Measurements from ENCODE around the gene RABGEF1. TPM values are rescaled to one million over a fixed set of nuclear protein-coding genes. Genes with fewer than 3 reads are reported as not detected.
"Not testable (repeated sequence)": the region's sequence is repeated elsewhere in the genome, so short reads cannot be mapped to it uniquely, and the experiment has no call there.

The RABGEF1 gene
- total RNA-seq, 1 donor from 2014 or later = 33.2 TPM

DNA sequence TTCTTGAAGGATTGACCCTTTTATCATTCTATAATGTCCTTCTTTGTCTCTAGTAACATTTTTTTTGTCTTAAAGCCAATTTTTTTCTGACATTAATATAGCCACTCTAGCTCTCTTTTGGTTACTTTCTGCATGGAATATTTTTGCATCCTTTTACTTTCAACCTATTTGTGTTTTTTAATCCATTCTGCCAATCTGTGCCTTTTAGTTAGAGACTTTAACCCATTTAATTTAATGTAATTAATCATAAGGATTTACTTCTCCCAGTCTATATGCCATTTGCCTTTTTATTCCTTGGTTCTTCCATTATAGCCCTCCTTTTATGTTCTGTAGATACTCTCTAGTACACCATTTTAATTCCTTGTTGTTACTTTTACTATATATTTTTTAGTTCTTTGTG lies 32.7 kb upstream of the RABGEF1 start:
- no peak overlapping the region for H3K27ac ChIP-seq (ENCODE audit: low read depth, low read length)
- FAIRE-seq (no peak), DNase-seq (ENCODE audit: low read depth) (no peak)
- no peaks in the 10 kb centered on the region for H3K9me3 Mint-ChIP-seq (ENCODE audit: unreplicated experiment)
- H3K4me3 ChIP-seq (ENCODE audit: insufficient read depth, low read depth, low read length) = no peak overlapping the region
- H3K4me2 ChIP-seq (ENCODE audit: low read length) = no peak overlapping the region
- H3K4me1 ChIP-seq (ENCODE audit: insufficient read depth, low read length) = no peaks in the 10 kb centered on the region
- no peak overlapping the region for H2AFZ ChIP-seq (ENCODE audit: low read depth, low read length)
- H4K20me1 ChIP-seq (ENCODE audit: insufficient read depth, low read length) = no peaks in the 10 kb centered on the region
- H3K4me1 Mint-ChIP-seq (ENCODE audit: low read depth, unreplicated experiment) = no peaks in the 10 kb centered on the region
- peaks cover 3% of the 10 kb centered on the region for H3K36me3 ChIP-seq (ENCODE audit: insufficient read depth, low read length)
- TF ChIP-seq, protein P1, sequence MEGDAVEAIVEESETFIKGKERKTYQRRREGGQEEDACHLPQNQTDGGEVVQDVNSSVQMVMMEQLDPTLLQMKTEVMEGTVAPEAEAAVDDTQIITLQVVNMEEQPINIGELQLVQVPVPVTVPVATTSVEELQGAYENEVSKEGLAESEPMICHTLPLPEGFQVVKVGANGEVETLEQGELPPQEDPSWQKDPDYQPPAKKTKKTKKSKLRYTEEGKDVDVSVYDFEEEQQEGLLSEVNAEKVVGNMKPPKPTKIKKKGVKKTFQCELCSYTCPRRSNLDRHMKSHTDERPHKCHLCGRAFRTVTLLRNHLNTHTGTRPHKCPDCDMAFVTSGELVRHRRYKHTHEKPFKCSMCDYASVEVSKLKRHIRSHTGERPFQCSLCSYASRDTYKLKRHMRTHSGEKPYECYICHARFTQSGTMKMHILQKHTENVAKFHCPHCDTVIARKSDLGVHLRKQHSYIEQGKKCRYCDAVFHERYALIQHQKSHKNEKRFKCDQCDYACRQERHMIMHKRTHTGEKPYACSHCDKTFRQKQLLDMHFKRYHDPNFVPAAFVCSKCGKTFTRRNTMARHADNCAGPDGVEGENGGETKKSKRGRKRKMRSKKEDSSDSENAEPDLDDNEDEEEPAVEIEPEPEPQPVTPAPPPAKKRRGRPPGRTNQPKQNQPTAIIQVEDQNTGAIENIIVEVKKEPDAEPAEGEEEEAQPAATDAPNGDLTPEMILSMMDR (IDR thresholded peaks at IDR 0.05; ENCODE audit: insufficient read depth, low read depth, low read length) = no peak
- no peak for TF ChIP-seq EZH2 (IDR thresholded peaks at IDR 0.05; ENCODE audit: insufficient read depth, low read length)
- no peaks in the 10 kb centered on the region for H3K27me3 Mint-ChIP-seq (ENCODE audit: low read depth, unreplicated experiment)
- no peak overlapping the region for H3K9ac ChIP-seq (ENCODE audit: low read length)
- H3K4me3 Mint-ChIP-seq (ENCODE audit: unreplicated experiment) = no peak overlapping the region
- H3K79me2 ChIP-seq (ENCODE audit: insufficient read depth, low read length) = no peaks in the 10 kb centered on the region
- H3K9me3 ChIP-seq (ENCODE audit: insufficient read depth, low read depth, low read length) = no peaks in the 10 kb centered on the region
- H3K27me3 ChIP-seq (ENCODE audit: insufficient read depth, low read length) = no peaks in the 10 kb centered on the region
- H3K27ac Mint-ChIP-seq (ENCODE audit: unreplicated experiment) = no peak overlapping the region
- peaks cover 8% of the 10 kb centered on the region for H3K36me3 Mint-ChIP-seq (ENCODE audit: low read depth, unreplicated experiment)

DNA sequence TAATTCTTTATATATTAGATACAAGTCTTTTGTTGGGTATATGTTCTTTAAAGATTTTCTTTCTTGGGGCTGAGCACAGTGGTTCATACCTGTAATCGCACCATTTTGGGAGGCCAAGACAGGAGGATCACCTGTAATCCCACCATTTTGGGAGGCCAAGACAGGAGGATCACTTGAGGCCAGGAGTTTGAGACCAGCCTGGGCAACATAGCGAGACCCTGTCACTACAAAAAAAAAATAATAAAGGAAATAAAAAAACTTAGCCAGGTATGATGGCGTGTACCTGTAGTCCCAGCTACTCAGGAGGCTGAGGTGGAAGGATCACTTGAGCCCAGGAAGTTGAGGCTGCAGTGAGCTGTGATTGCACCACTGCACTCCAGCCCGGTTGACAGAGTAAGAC lies 29.8 kb upstream of the RABGEF1 start:
- H3K36me3 Mint-ChIP-seq (ENCODE audit: low read depth, unreplicated experiment) = peaks cover 26% of the 10 kb centered on the region
- H3K27ac Mint-ChIP-seq (ENCODE audit: unreplicated experiment); H3K9me3 ChIP-seq (ENCODE audit: insufficient read depth, low read depth, low read length); H3K4me3 Mint-ChIP-seq (ENCODE audit: unreplicated experiment); H3K9me3 Mint-ChIP-seq (ENCODE audit: unreplicated experiment); H3K27me3 Mint-ChIP-seq (ENCODE audit: low read depth, unreplicated experiment); H3K4me2 ChIP-seq (ENCODE audit: low read length); H3K4me3 ChIP-seq (ENCODE audit: insufficient read depth, low read depth, low read length); H3K9ac ChIP-seq (ENCODE audit: low read length); H4K20me1 ChIP-seq (ENCODE audit: insufficient read depth, low read length); H2AFZ ChIP-seq (ENCODE audit: low read depth, low read length); H3K27me3 ChIP-seq (ENCODE audit: insufficient read depth, low read length); FAIRE-seq; H3K36me3 ChIP-seq (ENCODE audit: insufficient read depth, low read length); H3K4me1 ChIP-seq (ENCODE audit: insufficient read depth, low read length); H3K79me2 ChIP-seq (ENCODE audit: insufficient read depth, low read length); H3K27ac ChIP-seq (ENCODE audit: low read depth, low read length); H3K4me1 Mint-ChIP-seq (ENCODE audit: low read depth, unreplicated experiment); DNase-seq (ENCODE audit: low read depth): not testable (repeated sequence)

DNA sequence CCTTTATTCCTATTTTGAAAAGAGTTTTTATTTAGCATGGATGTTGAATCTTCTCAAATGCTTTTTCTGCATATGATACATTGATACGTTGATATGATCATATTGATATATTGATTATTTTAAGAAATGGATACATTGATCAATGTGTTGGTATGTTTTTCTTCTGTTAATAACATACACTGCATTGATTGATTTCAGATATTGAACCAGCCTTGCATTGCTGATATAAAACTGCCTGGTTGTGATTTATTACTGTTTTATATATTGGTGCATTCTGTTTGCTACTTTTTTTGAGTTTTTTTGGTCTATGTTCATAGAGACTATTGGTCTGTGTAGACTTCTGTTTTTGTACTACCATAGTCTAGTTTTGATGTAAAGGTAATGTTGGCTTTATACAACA lies 26.8 kb upstream of the RABGEF1 start:
- Mint-ChIP-seq H3K27me3 (ENCODE audit: low read depth, unreplicated experiment) (no peaks in the 10 kb centered on the region), H3K27ac (ENCODE audit: unreplicated experiment) (no peak overlapping the region), H3K9me3 (ENCODE audit: unreplicated experiment) (peaks cover 4% of the 10 kb centered on the region), H3K4me3 (ENCODE audit: unreplicated experiment) (no peak overlapping the region), H3K4me1 (ENCODE audit: low read depth, unreplicated experiment) (no peaks in the 10 kb centered on the region), H3K36me3 (ENCODE audit: low read depth, unreplicated experiment) (peaks cover 31% of the 10 kb centered on the region)
- H3K27ac ChIP-seq (ENCODE audit: low read depth, low read length) = no peak overlapping the region
- H3K4me2 ChIP-seq (ENCODE audit: low read length) = no peak overlapping the region
- DNase-seq (ENCODE audit: low read depth) (no peak), FAIRE-seq (no peak)
- no peaks in the 10 kb centered on the region for H3K4me1 ChIP-seq (ENCODE audit: insufficient read depth, low read length)
- no peak overlapping the region for H2AFZ ChIP-seq (ENCODE audit: low read depth, low read length)
- H3K4me3 ChIP-seq (ENCODE audit: insufficient read depth, low read depth, low read length) = no peak overlapping the region
- no peak for TF ChIP-seq EZH2 (IDR thresholded peaks at IDR 0.05; ENCODE audit: insufficient read depth, low read length)
- TF ChIP-seq, protein P1 (IDR thresholded peaks at IDR 0.05; ENCODE audit: insufficient read depth, low read depth, low read length) = no peak
- peaks cover 3% of the 10 kb centered on the region for H3K9me3 ChIP-seq (ENCODE audit: insufficient read depth, low read depth, low read length)
- no peaks in the 10 kb centered on the region for H3K27me3 ChIP-seq (ENCODE audit: insufficient read depth, low read length)
- H3K36me3 ChIP-seq (ENCODE audit: insufficient read depth, low read length) = peaks cover 6% of the 10 kb centered on the region
- H4K20me1 ChIP-seq (ENCODE audit: insufficient read depth, low read length) = no peaks in the 10 kb centered on the region
- no peaks in the 10 kb centered on the region for H3K79me2 ChIP-seq (ENCODE audit: insufficient read depth, low read length)
- no peak overlapping the region for H3K9ac ChIP-seq (ENCODE audit: low read length)

DNA sequence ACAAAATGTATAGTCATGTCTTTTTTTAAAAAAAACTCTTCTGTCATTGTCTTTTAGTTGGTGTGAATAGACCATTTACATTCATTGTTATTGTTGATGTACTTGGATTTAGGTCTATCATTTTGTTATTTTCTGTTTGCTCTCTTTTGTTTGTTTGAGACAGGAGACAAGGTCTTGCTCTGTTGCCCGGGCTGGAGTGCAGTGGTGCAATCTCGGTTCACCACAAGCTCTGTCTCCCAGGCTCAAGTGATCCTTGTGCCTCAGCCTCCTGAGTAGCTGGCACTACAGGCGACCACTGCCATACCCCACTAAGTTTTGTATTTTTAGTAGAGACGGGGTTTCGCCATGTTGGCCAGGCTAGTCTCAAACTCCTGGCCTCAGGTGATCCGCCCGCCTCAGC lies 23.9 kb upstream of the RABGEF1 start:
- H3K36me3 Mint-ChIP-seq (ENCODE audit: low read depth, unreplicated experiment) = peaks cover 35% of the 10 kb centered on the region
- not testable (repeated sequence) for H3K4me3 Mint-ChIP-seq (ENCODE audit: unreplicated experiment); FAIRE-seq; H3K27me3 ChIP-seq (ENCODE audit: insufficient read depth, low read length); H3K9ac ChIP-seq (ENCODE audit: low read length); H3K4me1 Mint-ChIP-seq (ENCODE audit: low read depth, unreplicated experiment); H3K4me3 ChIP-seq (ENCODE audit: insufficient read depth, low read depth, low read length); H3K36me3 ChIP-seq (ENCODE audit: insufficient read depth, low read length); H3K9me3 Mint-ChIP-seq (ENCODE audit: unreplicated experiment); H2AFZ ChIP-seq (ENCODE audit: low read depth, low read length); H3K9me3 ChIP-seq (ENCODE audit: insufficient read depth, low read depth, low read length); H3K27ac ChIP-seq (ENCODE audit: low read depth, low read length); H3K27me3 Mint-ChIP-seq (ENCODE audit: low read depth, unreplicated experiment); DNase-seq (ENCODE audit: low read depth); H4K20me1 ChIP-seq (ENCODE audit: insufficient read depth, low read length); H3K79me2 ChIP-seq (ENCODE audit: insufficient read depth, low read length); H3K4me2 ChIP-seq (ENCODE audit: low read length); H3K27ac Mint-ChIP-seq (ENCODE audit: unreplicated experiment); H3K4me1 ChIP-seq (ENCODE audit: insufficient read depth, low read length)

All from astrocyte (in vitro differentiated cells and primary cell).